Measurements from ENCODE around the gene DPP10. TPM values are rescaled to one million over a fixed set of nuclear protein-coding genes. Genes with fewer than 3 reads are reported as not detected.

DPP10 gene
- polyA plus RNA-seq, 1 donor = 0.15 TPM

GRCh38 chr2:114814355-114814754 lies 371.9 kb downstream of the DPP10 start:
- DNase-seq = no peak

GRCh38 chr2:114821055-114821454 lies 378.6 kb downstream of the DPP10 start:
- DNase-seq = no peak

DNA sequence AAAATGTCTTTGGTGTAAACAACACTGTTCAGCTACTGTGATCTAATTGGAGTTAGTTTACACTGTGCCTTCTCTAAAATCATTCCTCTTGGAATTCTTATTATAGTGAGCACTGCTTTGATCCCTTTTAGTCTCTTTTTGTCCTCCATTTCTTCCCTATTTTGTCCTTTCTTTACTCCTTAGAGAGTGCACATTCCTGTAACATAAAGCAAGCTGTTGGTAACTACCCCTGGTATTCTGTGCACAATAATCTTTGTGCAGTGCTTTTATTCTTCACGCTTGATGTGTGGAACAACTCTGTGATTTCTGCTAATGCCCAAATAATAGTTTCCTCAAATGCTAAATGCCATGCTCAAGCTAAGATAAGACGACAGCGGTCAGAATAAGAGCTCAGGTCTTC lies 401.5 kb downstream of the DPP10 start:
- no peak for DNase-seq

DNA sequence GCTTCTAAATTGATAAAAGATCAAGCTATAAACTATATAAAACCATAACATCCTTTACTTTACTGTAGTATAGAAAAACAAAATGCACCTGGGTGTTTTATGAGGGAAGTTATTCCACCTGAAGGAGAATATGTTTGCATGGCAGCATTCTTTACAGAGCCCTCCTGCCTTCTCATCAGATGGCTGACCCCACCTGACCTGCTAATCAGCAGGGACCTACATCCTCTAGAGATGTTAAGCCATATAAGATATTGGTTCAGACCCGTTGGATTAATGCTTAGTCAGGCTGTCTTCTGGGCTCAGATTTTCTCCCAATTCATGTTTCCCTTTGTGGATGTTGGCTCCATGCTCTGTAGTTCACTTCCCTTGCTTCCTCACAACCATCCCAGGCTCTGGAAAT lies 414.8 kb downstream of the DPP10 start:
- DNase-seq = no peak

- DNase-seq = no peak
These were observed 417.5 kb downstream of the DPP10 start for GRCh38 chr2:114859726-114860510.

GRCh38 chr2:114862243-114862642 lies 419.8 kb downstream of the DPP10 start:
- DNase-seq = no peak

- DNase-seq = no peak
These were observed 422.5 kb downstream of the DPP10 start for GRCh38 chr2:114864901-114865300.

GRCh38 chr2:114880046-114880445 lies 437.6 kb downstream of the DPP10 start:
- no peak for DNase-seq

DNA sequence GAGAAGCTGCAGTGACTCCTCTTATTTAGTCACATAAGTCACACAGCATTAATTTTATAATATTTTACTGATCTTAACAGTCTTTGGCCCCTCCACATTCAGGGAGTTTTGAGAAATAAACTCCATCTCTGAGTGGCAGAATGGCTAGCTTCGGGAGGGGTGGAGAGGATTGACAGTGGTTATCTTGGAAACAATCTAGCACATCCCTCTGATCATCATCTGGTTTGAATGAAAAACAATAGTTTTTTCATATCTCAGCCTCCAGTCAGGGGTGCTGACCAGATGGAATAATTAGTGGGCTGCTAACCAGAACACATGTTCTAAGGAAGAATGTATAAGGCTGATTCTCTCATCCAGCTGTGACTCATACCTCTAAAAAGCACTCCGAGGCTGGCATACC lies 477.5 kb downstream of the DPP10 start:
- no peak for DNase-seq

DNA sequence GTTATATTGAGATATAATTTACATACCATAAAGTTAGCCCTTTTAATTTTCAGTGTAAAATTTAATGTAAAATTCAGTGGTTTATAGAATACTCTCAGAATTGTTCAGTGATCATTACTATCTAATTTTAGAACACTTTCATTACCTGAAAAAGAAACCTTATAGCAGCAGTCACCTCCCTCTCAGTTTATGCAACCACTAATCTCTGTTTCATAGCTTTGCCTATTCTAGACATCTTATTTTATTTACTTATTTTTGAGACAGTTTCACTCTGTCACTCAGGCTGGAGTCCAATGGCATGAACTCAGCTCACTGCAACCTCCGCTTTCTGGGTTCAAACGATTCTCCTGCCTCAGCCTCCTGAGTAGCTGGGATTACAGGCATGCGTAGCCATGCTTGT lies 479.6 kb downstream of the DPP10 start:
- no peak for DNase-seq

GRCh38 chr2:114925296-114926255 lies 483.1 kb downstream of the DPP10 start:
- DNase-seq = no peak

- DNase-seq = no peak
These were observed 483.9 kb downstream of the DPP10 start for GRCh38 chr2:114926303-114926702.

- no peak for DNase-seq
These were observed 486.8 kb downstream of the DPP10 start for GRCh38 chr2:114929225-114929624.

DNA sequence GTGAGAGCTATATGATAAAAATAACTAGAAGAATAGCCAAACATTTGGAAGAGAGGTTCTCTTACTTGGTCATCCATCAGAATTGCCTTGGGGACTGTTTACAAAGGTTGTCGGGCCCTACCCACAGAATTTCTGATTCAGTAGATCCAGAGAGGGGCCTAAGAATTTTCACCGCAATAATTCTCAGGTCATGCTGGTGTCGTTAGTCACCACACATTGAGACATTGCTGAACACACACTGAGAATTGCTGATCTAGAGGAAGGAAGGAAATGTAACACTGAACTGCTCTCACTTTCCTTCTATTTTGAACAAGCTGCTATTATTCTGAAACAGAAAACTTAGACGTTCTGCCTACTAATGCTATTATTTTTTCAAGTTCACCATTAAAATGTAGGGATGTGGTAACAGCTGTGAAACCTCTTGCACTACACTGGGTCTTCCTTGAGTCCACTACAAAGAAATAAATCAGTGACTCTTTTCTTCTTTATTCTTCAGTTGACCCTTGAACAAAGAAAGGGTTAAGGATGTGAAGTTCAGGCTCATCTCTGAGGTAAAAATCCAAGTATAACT lies 491.3 kb downstream of the DPP10 start:
- no peak for DNase-seq

DNA sequence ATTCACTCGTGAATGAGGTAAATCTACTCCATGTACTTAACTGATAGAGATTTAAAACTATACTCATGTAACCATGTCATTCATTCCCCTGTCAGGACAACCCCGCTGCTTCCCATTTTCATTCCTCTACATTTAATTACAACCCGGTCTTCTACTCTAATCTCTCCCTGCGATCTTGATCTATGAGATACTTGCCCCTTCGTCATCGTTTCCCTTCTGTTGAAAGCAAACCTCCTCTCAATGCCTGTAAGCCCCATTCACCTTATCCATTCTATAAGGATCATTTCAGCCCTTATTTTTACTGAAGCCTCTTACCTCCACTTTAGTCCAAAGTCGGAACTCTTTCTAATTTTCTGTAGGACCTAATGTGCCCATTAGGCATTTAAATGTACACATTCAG lies 492.6 kb downstream of the DPP10 start:
- no peak for DNase-seq

GRCh38 chr2:114937366-114937930 lies 495.0 kb downstream of the DPP10 start:
- no peak for DNase-seq

- no peak for DNase-seq
These were observed 498.5 kb downstream of the DPP10 start for GRCh38 chr2:114940785-114941458.

- no peak for DNase-seq
These were observed 506.9 kb downstream of the DPP10 start for GRCh38 chr2:114949228-114949804.

DNA sequence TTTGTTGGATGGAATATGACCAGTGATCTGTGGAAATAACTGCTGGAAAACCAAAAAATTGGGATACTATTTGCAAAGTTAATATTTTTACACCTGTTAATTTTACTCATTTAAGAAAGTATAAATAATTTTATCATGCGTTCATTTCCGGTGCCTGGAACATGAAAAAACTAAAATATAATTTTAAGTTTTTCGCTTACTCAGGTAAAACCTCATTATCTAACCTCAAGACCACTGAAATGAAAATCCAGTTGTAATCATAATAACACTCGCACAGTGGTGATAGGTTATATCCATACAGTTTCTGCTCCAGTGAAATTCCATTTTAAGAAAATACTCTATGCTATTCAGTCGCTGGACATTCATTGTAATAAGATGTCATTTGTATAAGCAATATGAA lies 517.9 kb downstream of the DPP10 start:
- no peak for DNase-seq

- no peak for DNase-seq
These were observed 520.1 kb downstream of the DPP10 start for GRCh38 chr2:114962532-114962931.

GRCh38 chr2:114968748-114969400 lies 526.4 kb downstream of the DPP10 start:
- no peak for DNase-seq
